HG03571 (cell line): ENCODE results near the gene KNDC1.

ENCODE experiments used
- ATAC-seq: cut with Tn5 transposase; IDR thresholded peaks from one replicate; pipeline ENCODE4 v1.9.1; 2021; ENCODE audit not compliant: unreplicated experiment

The KNDC1 gene

DNA sequence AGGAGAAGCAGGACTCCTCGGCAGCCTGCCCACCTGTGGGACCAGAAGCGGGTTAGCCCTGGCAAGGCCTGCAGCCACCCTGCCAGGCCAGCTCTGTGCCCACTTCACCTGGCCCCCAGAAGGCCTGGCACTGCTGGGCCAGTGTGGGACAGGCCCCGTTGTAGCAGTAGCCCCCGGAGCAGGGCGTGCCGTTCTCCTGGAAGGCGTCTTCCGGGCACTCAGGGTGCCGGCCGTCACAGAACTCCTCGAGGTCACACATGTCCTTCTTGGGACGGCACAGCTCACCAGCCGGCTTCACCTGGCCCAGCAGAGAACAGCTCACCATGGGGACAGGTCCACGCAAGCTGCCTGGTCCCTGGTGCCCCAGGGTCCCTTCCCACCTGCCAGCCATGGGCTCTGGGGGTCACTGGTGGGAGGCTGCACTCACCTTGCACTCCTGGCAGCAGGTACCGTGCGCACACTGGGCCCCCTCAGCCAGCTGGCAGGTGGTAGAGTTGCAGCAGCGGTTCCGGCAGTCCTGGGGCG is 110.8 kb downstream of the KNDC1 start:
- no peak for ATAC-seq

DNA sequence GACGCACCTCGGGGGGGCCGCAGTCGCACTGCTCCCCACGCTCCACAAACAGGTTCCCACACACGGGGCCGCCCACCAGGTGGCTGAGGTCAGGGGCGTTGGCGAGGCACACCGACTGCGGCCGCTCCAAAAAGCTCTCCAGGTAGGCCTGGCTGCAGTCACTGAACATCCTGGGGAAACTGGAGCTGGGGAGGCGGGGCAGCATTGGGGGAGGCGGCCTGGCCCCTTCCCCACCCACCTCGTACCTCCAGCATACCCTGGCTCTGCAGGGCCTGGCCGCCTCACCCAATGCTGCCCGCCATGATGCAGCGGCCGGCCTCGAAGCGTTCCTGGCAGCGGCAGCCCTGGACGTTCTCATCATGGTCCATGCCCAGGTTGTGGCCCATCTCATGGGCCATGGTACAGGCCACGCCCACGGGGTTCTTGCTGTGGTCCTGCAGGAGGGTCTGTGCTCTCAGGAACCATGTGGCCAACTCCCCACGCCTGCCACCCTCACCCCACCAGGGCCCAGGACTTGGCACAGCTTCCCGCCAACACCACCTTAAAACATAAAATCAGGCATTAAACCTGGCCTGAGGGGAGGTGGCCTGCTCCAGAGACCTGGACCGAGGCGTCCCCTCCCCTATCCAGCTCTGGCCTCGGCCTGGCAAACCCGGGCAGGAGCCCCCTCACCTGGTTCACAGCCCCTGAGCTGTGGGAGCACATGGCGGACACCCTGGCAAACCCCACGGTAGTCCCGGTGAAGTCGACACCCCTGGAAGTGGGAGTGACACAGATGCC is 111.7 kb downstream of the KNDC1 start:
- ATAC-seq: no peak

DNA sequence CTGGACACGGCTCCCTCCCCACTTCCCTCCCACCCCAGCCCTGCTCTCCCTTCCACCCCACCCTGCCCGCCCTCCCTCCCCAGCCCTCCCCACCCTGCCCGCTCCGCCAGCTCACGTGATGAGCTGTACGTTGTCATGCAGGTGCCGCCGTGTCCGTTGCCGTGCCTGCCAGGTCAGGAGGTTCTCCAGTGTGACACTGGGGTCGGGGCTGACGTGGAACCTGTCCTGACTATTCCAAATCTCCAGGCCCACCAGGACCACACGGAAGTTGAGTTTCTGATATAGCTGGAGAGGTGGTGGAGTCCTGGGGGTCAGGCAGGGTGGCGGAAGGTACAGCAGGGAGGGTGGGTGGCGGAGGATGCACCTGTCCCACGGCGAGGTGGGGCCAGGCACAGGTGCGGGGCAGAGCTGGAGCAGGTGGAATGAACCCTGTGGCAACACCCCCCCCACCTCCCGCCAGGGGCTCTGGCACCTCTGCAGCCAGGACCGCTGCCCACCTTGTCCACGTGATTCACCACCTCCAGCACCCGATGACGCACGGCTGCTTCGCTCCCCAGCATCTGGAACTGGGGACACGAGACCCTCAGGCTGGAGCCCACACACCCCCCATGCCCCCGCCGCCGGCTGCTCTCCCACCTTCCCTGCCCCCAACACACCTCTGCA is 112.4 kb downstream of the KNDC1 start:
- ATAC-seq: no peak

GRCh38 chr10:133272964-133273420 is 113.0 kb downstream of the KNDC1 start:
- no peak for ATAC-seq

- ATAC-seq: no peak
Observed at GRCh38 chr10:133273534-133274143, 113.6 kb downstream of the KNDC1 start.

- peak; percentile 44 for ATAC-seq
Observed at GRCh38 chr10:133274751-133275683, 115.0 kb downstream of the KNDC1 start.

GRCh38 chr10:133275684-133276092 is 115.7 kb downstream of the KNDC1 start:
- ATAC-seq: peak; percentile 29
